Liver (tissue), 3 donors: ENCODE measurements around the gene KICS2.

Experiments used
- FOXA1 ChIP-seq: IDR thresholded peaks from 2 replicates; pipeline ENCODE4 v1.6.1; 2016; ENCODE audit warnings: antibody characterized with exemption
- TAF1 ChIP-seq: conservative IDR thresholded peaks from 2 replicates; pipeline ENCODE4 v1.6.1; 2016; ENCODE audit warnings: antibody characterized with exemption, mild to moderate bottlenecking
- TF ChIP-seq, protein P1 (sequence below): fragments of 150-350 bp; IDR thresholded peaks from 2 replicates; pipeline ENCODE4 v1.5.1; 2017; ENCODE audit warnings: improper control_type of control experiment, low read depth, low read length; ENCODE audit not compliant: missing input control
- TF ChIP-seq, protein P2 (sequence below): IDR thresholded peaks from 2 replicates; pipeline ENCODE4 v1.6.1; 2016; ENCODE audit warnings: antibody characterized with exemption
- donor health status: healthy.
- donor health status: healthy.

DNA sequence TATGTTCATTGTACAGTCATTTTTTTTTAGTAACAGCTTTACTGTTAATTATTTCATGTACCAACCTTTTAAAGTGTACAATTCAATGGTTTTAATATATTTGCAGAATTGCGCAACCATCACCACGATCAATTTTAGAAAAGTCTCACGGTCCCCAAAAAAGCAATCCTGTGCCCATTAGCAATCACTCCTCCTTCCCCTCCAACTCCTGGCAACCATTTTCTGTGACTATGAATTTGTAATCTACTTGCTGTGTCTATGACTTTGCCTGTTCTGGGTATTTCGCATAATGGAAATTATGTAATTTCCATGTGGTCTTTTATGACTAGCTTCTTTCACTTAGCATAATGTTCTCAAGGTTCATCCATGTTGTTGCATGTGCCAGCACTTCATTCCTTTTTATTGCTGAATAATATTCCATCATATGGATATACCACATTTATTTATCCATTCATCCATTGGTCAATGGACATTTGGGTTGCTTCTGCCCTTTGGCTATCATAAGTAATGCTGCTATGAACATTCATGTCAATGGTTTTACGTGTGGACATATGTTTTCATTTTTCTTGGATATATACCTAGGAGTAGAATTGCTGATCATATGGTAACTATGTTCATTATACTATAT lies 9.9 kb downstream of the KICS2 start:
- TF ChIP-seq, protein P1, sequence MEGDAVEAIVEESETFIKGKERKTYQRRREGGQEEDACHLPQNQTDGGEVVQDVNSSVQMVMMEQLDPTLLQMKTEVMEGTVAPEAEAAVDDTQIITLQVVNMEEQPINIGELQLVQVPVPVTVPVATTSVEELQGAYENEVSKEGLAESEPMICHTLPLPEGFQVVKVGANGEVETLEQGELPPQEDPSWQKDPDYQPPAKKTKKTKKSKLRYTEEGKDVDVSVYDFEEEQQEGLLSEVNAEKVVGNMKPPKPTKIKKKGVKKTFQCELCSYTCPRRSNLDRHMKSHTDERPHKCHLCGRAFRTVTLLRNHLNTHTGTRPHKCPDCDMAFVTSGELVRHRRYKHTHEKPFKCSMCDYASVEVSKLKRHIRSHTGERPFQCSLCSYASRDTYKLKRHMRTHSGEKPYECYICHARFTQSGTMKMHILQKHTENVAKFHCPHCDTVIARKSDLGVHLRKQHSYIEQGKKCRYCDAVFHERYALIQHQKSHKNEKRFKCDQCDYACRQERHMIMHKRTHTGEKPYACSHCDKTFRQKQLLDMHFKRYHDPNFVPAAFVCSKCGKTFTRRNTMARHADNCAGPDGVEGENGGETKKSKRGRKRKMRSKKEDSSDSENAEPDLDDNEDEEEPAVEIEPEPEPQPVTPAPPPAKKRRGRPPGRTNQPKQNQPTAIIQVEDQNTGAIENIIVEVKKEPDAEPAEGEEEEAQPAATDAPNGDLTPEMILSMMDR: no peak
- TF ChIP-seq, protein P2, sequence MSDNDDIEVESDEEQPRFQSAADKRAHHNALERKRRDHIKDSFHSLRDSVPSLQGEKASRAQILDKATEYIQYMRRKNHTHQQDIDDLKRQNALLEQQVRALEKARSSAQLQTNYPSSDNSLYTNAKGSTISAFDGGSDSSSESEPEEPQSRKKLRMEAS: no peak
- no peak for TF ChIP-seq FOXA1
- TF ChIP-seq TAF1: no peak
